Thoracic aorta (tissue), 2 donors: ENCODE data around the gene THRAP3. TPM values are rescaled to one million over a fixed set of nuclear protein-coding genes. Genes with fewer than 3 reads are reported as not detected.

ENCODE experiments used
- ATAC-seq: fragments of 150-250 bp; one replicate; pipeline ENCODE4 v1.8.0; 2017; ENCODE audit warnings: low read depth; ENCODE audit not compliant: insufficient number of reproducible peaks, low FRiP score
- DNase-seq: peaks from one replicate; pipeline ENCODE4 v3.0.0-alpha.2; 2020; ENCODE audit warnings: low spot score
- H3K27ac ChIP-seq, 2 donors: fragments of 200-600 bp; sonication (generic); 1 replicate in 1 of 2; 2 replicates in 1 of 2; pipeline ENCODE4 v1.5.1; 2016; ENCODE audit warnings: mild to moderate bottlenecking in 2 of 2, moderate library complexity in 2 of 2
- H3K27me3 ChIP-seq: fragments of 200-600 bp; sonication (generic); replicated peaks from 2 replicates; pipeline ENCODE4 v1.6.0; 2016; ENCODE audit warnings: mild to moderate bottlenecking; ENCODE audit not compliant: insufficient read depth
- H3K36me3 ChIP-seq: fragments of 200-600 bp; sonication (generic); one replicate; pipeline ENCODE4 v1.5.1; 2016
- H3K4me1 ChIP-seq, 2 donors: fragments of 200-600 bp; sonication (generic); 1 replicate in 1 of 2; 2 replicates in 1 of 2; pipeline versions ENCODE4 v1.5.1 to v1.6.0; 2016; ENCODE audit warnings: low read depth in 2 of 2, mild to moderate bottlenecking in 1 of 2; ENCODE audit not compliant: control insufficient read depth in 1 of 2
- H3K4me3 ChIP-seq: fragments of 200-600 bp; sonication (generic); 2 replicates; pipeline ENCODE4 v1.5.1; 2016; ENCODE audit warnings: mild to moderate bottlenecking
- H3K9me3 ChIP-seq: fragments of 200-600 bp; sonication (generic); 2 replicates; pipeline ENCODE4 v1.5.1; 2016
- total RNA-seq, 2 donors: library from RNA; depleted of rRNA; stranded (reverse); fragments of >200 nt; gene quantifications; one replicate each; pipeline versions ENCODE4 v1.1.0 to v1.2.3, GENCODE V29; 2016
- TF ChIP-seq, protein P1 (sequence below): fragments of 200-600 bp; sonication (generic); IDR thresholded peaks from one replicate; pipeline ENCODE4 v1.5.1; 2019; ENCODE audit warnings: antibody characterized with exemption

Gene THRAP3
- total RNA-seq, 2 donors from 2014 or later, result 49.3 to 111 TPM

DNA sequence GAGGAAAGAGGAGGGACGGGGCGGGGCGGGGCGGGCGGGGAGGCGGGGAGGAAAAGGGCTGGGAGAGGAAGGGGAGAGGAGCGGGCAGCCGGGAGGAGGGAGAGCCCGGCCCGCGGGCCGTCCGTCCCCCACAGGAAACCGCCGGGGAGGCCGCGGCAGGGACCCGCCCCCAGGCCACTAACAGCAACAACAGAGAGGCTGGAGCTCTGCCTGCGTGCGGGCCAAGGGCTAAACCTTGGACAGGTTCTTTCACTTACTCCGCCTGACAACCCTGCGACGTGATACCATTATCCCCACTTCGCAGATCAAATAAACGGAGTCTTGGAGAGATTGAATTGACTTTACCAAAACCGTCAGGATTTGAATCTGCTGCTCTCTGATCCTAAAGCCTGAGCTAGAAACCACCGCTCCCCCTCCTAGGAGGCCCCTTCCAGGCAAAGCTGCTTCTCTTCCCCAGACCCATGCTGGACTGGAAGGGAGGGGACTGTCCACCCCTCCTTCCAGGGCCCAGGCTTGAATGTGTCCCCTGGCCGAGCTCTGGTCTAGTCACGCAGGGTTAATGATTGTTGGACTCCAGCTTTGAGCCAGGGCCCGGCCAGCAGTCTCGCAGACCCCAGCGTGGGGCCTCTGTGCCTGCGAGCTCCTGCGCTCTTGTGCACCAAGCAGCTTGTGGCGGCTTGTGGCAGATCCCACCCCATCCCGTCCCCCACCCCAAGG is 99.6 kb downstream of the THRAP3 start, which contains the start of gene EVA1B:
Gene EVA1B (minus strand): TSS at position 10 of the 717 bp plus-strand sequence. CDS start 608 bp downstream, outside the sequence.
- Histone ChIP-seq H3K9me3 (no peaks in the 10 kb centered on the region), H3K27me3 (no peaks in the 10 kb centered on the region), H3K4me1 (peaks cover 25 to 35% of the 10 kb centered on the region in 2 donors), H3K36me3 (no peaks in the 10 kb centered on the region), H3K27ac (peak within 1 kb of the TSS; percentile 87 to 99), H3K4me3 (peak within 1 kb of the TSS; percentile 99)
- DNase-seq (no peak), ATAC-seq (peak; percentile 36)
- TF ChIP-seq, protein P1, sequence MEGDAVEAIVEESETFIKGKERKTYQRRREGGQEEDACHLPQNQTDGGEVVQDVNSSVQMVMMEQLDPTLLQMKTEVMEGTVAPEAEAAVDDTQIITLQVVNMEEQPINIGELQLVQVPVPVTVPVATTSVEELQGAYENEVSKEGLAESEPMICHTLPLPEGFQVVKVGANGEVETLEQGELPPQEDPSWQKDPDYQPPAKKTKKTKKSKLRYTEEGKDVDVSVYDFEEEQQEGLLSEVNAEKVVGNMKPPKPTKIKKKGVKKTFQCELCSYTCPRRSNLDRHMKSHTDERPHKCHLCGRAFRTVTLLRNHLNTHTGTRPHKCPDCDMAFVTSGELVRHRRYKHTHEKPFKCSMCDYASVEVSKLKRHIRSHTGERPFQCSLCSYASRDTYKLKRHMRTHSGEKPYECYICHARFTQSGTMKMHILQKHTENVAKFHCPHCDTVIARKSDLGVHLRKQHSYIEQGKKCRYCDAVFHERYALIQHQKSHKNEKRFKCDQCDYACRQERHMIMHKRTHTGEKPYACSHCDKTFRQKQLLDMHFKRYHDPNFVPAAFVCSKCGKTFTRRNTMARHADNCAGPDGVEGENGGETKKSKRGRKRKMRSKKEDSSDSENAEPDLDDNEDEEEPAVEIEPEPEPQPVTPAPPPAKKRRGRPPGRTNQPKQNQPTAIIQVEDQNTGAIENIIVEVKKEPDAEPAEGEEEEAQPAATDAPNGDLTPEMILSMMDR, result no peak

DNA sequence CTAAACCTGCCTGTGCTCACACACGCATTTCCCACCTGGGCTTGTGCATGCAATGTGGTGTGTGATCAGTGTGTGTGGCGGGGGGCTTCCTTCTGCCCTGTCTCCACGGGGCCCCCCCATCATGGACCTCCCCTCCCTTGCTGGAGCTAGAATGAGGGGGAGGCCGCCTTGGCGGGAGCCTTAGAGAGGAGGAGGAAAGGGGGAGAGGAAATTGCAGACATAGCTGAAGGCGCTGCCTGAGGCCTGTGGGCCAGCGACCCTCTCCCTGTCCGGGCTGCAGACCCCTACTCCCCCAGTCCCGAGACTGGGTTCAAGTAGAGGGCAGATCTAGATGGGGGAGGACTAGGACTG is 100.1 kb downstream of the THRAP3 start:
- Histone ChIP-seq H3K36me3 (no peaks in the 10 kb centered on the region), H3K27ac (peak overlapping the region; percentile 87 to 99), H3K4me1 (peaks cover 25 to 35% of the 10 kb centered on the region in 2 donors), H3K27me3 (no peaks in the 10 kb centered on the region), H3K4me3 (peak overlapping the region; percentile 99), H3K9me3 (no peaks in the 10 kb centered on the region)
- no peak for ATAC-seq
- DNase-seq, result no peak
- TF ChIP-seq, protein P1, result no peak

DNA sequence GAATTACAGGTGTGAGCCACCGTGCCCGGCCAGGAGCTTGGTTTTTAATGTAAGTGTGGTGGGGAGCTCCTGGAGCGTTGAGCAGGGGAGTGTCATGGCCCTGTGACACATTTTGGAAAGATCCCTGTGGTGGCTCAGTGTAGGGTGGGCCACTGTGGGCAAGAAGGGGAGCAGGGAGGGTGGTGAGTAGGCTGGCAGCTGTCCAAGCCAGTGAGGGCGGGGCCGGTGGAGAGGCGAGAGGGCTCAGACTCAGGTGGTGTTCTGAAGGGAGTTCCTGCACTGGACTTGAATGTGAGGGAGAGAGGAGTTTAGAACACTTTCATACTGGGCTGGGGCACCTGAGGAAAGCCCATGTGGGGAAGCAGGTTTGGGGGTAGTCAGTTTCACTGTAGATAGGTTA is 102.3 kb downstream of the THRAP3 start:
- DNase-seq, result no peak
- TF ChIP-seq, protein P1, result no peak
- Histone ChIP-seq H3K4me3 (no peak overlapping the region), H3K27ac (no peak overlapping the region), H3K9me3 (no peaks in the 10 kb centered on the region), H3K36me3 (no peaks in the 10 kb centered on the region), H3K27me3 (no peaks in the 10 kb centered on the region), H3K4me1 (peaks cover 14 to 21% of the 10 kb centered on the region in 2 donors)
- no peak for ATAC-seq

DNA sequence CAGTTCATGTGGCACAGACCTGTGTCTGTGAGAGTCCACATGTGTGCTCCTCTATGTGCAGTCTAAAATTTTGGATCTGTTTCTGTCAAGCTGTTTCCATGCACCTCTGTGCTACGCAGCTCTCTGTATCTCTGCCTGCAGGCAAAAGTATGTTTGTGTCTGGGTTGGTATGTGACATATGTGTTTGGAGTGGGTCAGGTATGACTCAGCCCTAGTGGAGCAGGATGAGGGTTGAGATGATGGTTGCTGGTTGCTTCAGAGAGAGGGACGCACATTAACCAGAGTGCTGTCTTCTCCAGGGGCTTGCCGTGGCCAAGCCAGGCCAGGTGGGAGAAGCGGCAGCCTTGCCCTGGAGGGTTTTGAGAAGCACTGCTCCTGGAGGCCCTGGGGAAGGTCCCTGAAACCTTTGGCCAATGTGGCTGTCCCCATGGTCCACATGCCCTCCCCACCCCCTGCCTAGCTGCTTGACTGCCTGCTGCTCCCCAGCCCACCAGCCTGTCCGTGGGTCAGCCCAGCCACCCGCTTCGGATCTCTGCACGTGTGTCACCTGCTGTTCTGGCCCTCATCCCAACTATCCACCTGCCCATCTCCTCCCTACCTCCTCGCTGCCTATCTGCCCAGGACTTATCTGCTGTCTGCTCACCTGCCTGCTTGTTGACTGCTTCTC is 103.3 kb downstream of the THRAP3 start:
- peaks cover 7 to 10% of the 10 kb centered on the region in 2 donors for H3K4me1 ChIP-seq
- no peaks in the 10 kb centered on the region for H3K27me3 ChIP-seq
- DNase-seq, result no peak
- H3K27ac ChIP-seq, result no peak overlapping the region
- no peak for ATAC-seq
- H3K36me3 ChIP-seq, result no peaks in the 10 kb centered on the region
- TF ChIP-seq, protein P1, result no peak
- H3K9me3 ChIP-seq, result no peaks in the 10 kb centered on the region
- H3K4me3 ChIP-seq, result no peak overlapping the region

DNA sequence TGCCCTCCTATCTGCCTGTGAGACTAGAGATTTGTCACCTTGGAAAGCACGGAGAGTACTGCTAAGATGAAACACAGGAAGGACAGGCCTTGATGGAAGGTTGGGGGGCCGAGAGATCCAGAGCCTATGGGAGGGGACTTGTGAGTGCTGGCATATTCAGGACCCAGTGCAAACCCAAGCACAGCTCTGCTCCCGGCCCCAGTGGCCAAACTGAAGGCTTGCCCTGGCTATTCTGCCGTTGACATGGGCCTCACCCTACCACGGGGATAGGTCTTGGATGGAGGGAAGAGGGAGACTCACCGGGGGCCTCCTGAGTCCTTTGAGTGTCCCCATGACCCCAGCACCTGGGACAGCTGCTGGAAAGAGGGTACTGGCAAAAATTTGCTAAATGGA is 103.8 kb downstream of the THRAP3 start:
- no peak overlapping the region for H3K27ac ChIP-seq
- no peak for DNase-seq

More for the DNA sequence above, 103.8 kb downstream of the THRAP3 start:
- ATAC-seq, result no peak
- Histone ChIP-seq H3K4me1 (peaks cover 7 to 9% of the 10 kb centered on the region in 2 donors), H3K27me3 (no peaks in the 10 kb centered on the region), H3K9me3 (no peaks in the 10 kb centered on the region), H3K36me3 (no peaks in the 10 kb centered on the region), H3K4me3 (no peak overlapping the region)
- TF ChIP-seq, protein P1, result no peak
